ENCODE results near the gene NANOS3. TPM values are rescaled to one million over a fixed set of nuclear protein-coding genes. Genes with fewer than 3 reads are reported as not detected.

The NANOS3 gene
- total and polyA plus RNA-seq, 2 experiments from 2014 or later = not detected

GRCh38 chr19:13887018-13887436, 10.1 kb downstream of the NANOS3 start (continued):
- TF ChIP-seq CREB1 (CRISPR knock-in tag; IDR thresholded peaks at IDR 0.05; ENCODE audit: low read depth) (no peak), NANOG (IDR thresholded peaks at IDR 0.05; ENCODE audit: borderline replicate concordance) (no peak), REST (IDR thresholded peaks at IDR 0.05; ENCODE audit: unreplicated experiment) (no peak), JUNB (IDR thresholded peaks at IDR 0.05; ENCODE audit: unreplicated experiment) (no peak), ETS1 (IDR thresholded peaks at IDR 0.05) (no peak)

GRCh38 chr19:13887517-13887916, 10.6 kb downstream of the NANOS3 start:
- Histone ChIP-seq H4K20me1 (replicated peaks; ENCODE audit: insufficient read depth) (no peaks in the 10 kb centered on the region), H3K4me1 (ENCODE audit: insufficient read depth) (no peaks in the 10 kb centered on the region), H3K36me3 (ENCODE audit: insufficient read depth) (no peaks in the 10 kb centered on the region), H3K9me2 (ENCODE audit: insufficient read depth) (no peaks in the 10 kb centered on the region), H3K27ac (ENCODE audit: low read depth) (no peak overlapping the region), H3F3A (replicated peaks; ENCODE audit: low read depth) (no peaks in the 10 kb centered on the region), H2AFZ (no peak overlapping the region), H3K27me3 (ENCODE audit: insufficient read depth) (no peaks in the 10 kb centered on the region), H3K4me3 (no peak overlapping the region), H3K79me2 (replicated peaks; ENCODE audit: insufficient read depth) (no peaks in the 10 kb centered on the region), H3K4me2 (no peak overlapping the region)
- Mint-ChIP-seq H3K9me3 (no peaks in the 10 kb centered on the region), H3K4me1 (peaks cover 6% of the 10 kb centered on the region), H3K36me3 (ENCODE audit: low read depth) (no peaks in the 10 kb centered on the region), H3K27ac (no peak overlapping the region), H3K27me3 (ENCODE audit: insufficient read depth, low read depth, poor library complexity) (peaks cover 2% of the 10 kb centered on the region), H3K4me3 (no peak overlapping the region)
- no peak for DNase-seq (ENCODE audit: low spot score)
- ATAC-seq = no peak
- TF ChIP-seq REST (IDR thresholded peaks at IDR 0.05; ENCODE audit: unreplicated experiment) (no peak), STAT1 (IDR thresholded peaks at IDR 0.05; ENCODE audit: unreplicated experiment) (no peak), ZNF331 (CRISPR knock-in tag; IDR thresholded peaks at IDR 0.05; ENCODE audit: low read depth) (no peak), POLR2AphosphoS5 (IDR thresholded peaks at IDR 0.05; ENCODE audit: low read depth) (no peak), EZH2phosphoT487 (IDR thresholded peaks at IDR 0.05; ENCODE audit: unreplicated experiment) (no peak), ZNF462 (CRISPR knock-in tag; IDR thresholded peaks at IDR 0.05) (no peak), CREB1 (CRISPR knock-in tag; IDR thresholded peaks at IDR 0.05; ENCODE audit: low read depth) (no peak)

Data from GM23338 (cell line).